ENCODE data around the gene ARL4D. TPM values are rescaled to one million over a fixed set of nuclear protein-coding genes. Genes with fewer than 3 reads are reported as not detected.

Gene ARL4D
- total RNA-seq, result 1.1 and 1.5 TPM in 2 replicates

GRCh38 chr17:43398724-43399595, at the start of gene ARL4D:
ARL4D (plus strand) TSS chr17:43398993; CDS start chr17:43399733, 740 bp downstream.

Other genes with a start within 250 kb of the ARL4D start
- 70.4 and 94.5 TPM in 2 replicates for gene NBR1, start 227.8 kb upstream of the ARL4D start, total RNA-seq
- gene TMEM106A, start 187.1 kb upstream of the ARL4D start, total RNA-seq, result 0.81 and 4.0 TPM in 2 replicates
- not detected in 2 replicates for gene CCDC200, start 170.4 kb upstream of the ARL4D start, total RNA-seq
- not detected in 2 replicates for gene RNU2-1, start 165.0 kb upstream of the ARL4D start, total RNA-seq
- 39.2 and 53.7 TPM in 2 replicates for gene DHX8, start 85.0 kb downstream of the ARL4D start, total RNA-seq
- gene ETV4, start 147.3 kb downstream of the ARL4D start, total RNA-seq, result 1.8 and 2.1 TPM in 2 replicates